A549 (cell line): ENCODE measurements around the gene FREM1. TPM values are rescaled to one million over a fixed set of nuclear protein-coding genes. Genes with fewer than 3 reads are reported as not detected.

Experiments
- ATAC-seq, 2 experiments: fragments of 200-7000 bp in 1 of 2; fragments of >200 bp in 1 of 2; cut with Nextera tagmentation in 1 of 2; cut with Tn5 transposase in 1 of 2; 3 replicates each; pipeline versions ENCODE4 v1.8.0 to v1.9.1; 2018 to 2020; ENCODE audit warnings: mild to moderate bottlenecking in 1 of 2, moderate library complexity in 1 of 2
- CTCF ChIA-PET: fragments of 300-600 bp; sonication (Branson Sonifier 250); formaldehyde crosslinking; extraction: SDS; loops from one replicate; lab custom pipeline; 2021; ENCODE audit warnings: antibody characterized with exemption, inconsistent platforms; lab: Yijun Ruan, JAX
- POLR2A ChIA-PET: fragments of 350-600 bp; formaldehyde crosslinking; extraction: SDS; loops from one replicate; lab custom pipeline; 2021; ENCODE audit warnings: antibody characterized with exemption, inconsistent platforms; lab: Yijun Ruan, JAX
- DNase-seq, 2 experiments: peaks; one replicate each; pipeline versions ENCODE4 v3.0.0 to v3.0.0-alpha.2; 2011 to 2016; ENCODE audit warnings: low read depth in 1 of 2, low spot score in 1 of 2
- FAIRE-seq: peaks from 2 replicates; lab custom pipeline; 2011; peaks lifted over from hg19 to GRCh38; lab: Jason Lieb, UNC
- H3K27ac ChIP-seq, 2 experiments: fragments of >200 bp; sonication (Bioruptor Twin); formaldehyde crosslinking; 3 replicates each; pipeline ENCODE4 v1.5.1; 2016 to 2017
- H3K4me1 ChIP-seq: fragments of >200 bp; sonication (Bioruptor Twin); formaldehyde crosslinking; 3 replicates; pipeline ENCODE4 v1.6.1; 2016
- H3K4me2 ChIP-seq: fragments of >200 bp; sonication (Bioruptor Twin); formaldehyde crosslinking; 3 replicates; pipeline ENCODE4 v1.6.1; 2016
- H3K4me3 ChIP-seq: fragments of >200 bp; sonication (Bioruptor Twin); formaldehyde crosslinking; 3 replicates; pipeline ENCODE4 v1.5.1; 2016
- H3K9me3 ChIP-seq: fragments of >200 bp; sonication (Bioruptor Twin); formaldehyde crosslinking; 3 replicates; pipeline ENCODE4 v1.6.1; 2016
- BHLHE40 ChIP-seq: IDR thresholded peaks from 2 replicates; pipeline ENCODE4 v1.6.1; 2012; ENCODE audit warnings: low read depth, low read length, inconsistent platforms
- CBX2 ChIP-seq: fragments of 200-600 bp; sonication (generic); IDR thresholded peaks from 2 replicates; pipeline ENCODE4 v1.6.1; 2016; ENCODE audit warnings: low read depth, mild to moderate bottlenecking, borderline replicate concordance
- CBX8 ChIP-seq: fragments of 200-600 bp; sonication (generic); IDR thresholded peaks from 2 replicates; pipeline ENCODE4 v1.6.1; 2016
- EHF ChIP-seq: fragments of 250-450 bp; sonication (Bioruptor Pico); IDR thresholded peaks from 2 replicates; pipeline ENCODE4 v1.5.0; 2020; ENCODE audit warnings: mild to moderate bottlenecking
- EP300 ChIP-seq, 2 experiments: fragments of >200 bp; sonication (Bioruptor Twin); formaldehyde crosslinking; IDR thresholded peaks; 2 replicates in 1 of 2; 3 replicates in 1 of 2; pipeline ENCODE4 v1.6.1; 2016 to 2017
- FOSB ChIP-seq: fragments of 250-450 bp; sonication (Bioruptor Pico); IDR thresholded peaks from 2 replicates; pipeline ENCODE4 v1.5.0; 2020; ENCODE audit warnings: mild to moderate bottlenecking, moderate library complexity
- FOXS1 ChIP-seq: fragments of 250-450 bp; sonication (Bioruptor Pico); IDR thresholded peaks from 2 replicates; pipeline ENCODE4 v1.5.0; 2020; ENCODE audit warnings: mild to moderate bottlenecking, moderate library complexity
- HDAC2 ChIP-seq: fragments of 200-600 bp; sonication (generic); IDR thresholded peaks from 2 replicates; pipeline ENCODE4 v1.6.1; 2016
- HOXB13 ChIP-seq: fragments of 250-450 bp; sonication (Bioruptor Pico); IDR thresholded peaks from 2 replicates; pipeline ENCODE4 v1.5.0; 2020; ENCODE audit warnings: low read depth, mild to moderate bottlenecking, moderate library complexity
- JUN ChIP-seq, 2 experiments: fragments of >200 bp; sonication (Bioruptor Twin); formaldehyde crosslinking; IDR thresholded peaks; 2 replicates in 1 of 2; 3 replicates in 1 of 2; pipeline ENCODE4 v1.6.1; 2016 to 2017
- MAFK ChIP-seq: fragments of 450-650 bp; IDR thresholded peaks from 2 replicates; pipeline ENCODE4 v1.6.1; 2014; ENCODE audit not compliant: partially characterized antibody
- MAZ ChIP-seq: fragments of 150-350 bp; IDR thresholded peaks from 2 replicates; pipeline ENCODE4 v1.6.1; 2014; ENCODE audit warnings: antibody characterized with exemption, low read depth, low read length, borderline replicate concordance
- NPAS2 ChIP-seq: fragments of 250-450 bp; sonication (Bioruptor Pico); IDR thresholded peaks from 2 replicates; pipeline ENCODE4 v1.8.0; 2022; ENCODE audit warnings: mild to moderate bottlenecking, moderate library complexity, borderline replicate concordance
- NR3C1 ChIP-seq: fragments of >200 bp; sonication (Bioruptor Twin); formaldehyde crosslinking; IDR thresholded peaks from 3 replicates; pipeline ENCODE4 v1.6.1; 2017
- PHF8 ChIP-seq: fragments of 200-600 bp; sonication (generic); IDR thresholded peaks from 2 replicates; pipeline ENCODE4 v1.6.1; 2016; ENCODE audit warnings: low read depth, mild to moderate bottlenecking, antibody characterized with exemption, moderate library complexity, borderline replicate concordance
- RCOR1 ChIP-seq: fragments of 150-350 bp; IDR thresholded peaks from 2 replicates; pipeline ENCODE4 v1.6.1; 2014; ENCODE audit warnings: antibody characterized with exemption, low read length, low read depth
- RNF2 ChIP-seq: fragments of 200-600 bp; sonication (generic); IDR thresholded peaks from 2 replicates; pipeline ENCODE4 v1.6.1; 2016; ENCODE audit warnings: low read depth, mild to moderate bottlenecking, antibody characterized with exemption, moderate library complexity, borderline replicate concordance
- SMC3 ChIP-seq: fragments of >200 bp; sonication (Bioruptor Twin); formaldehyde crosslinking; IDR thresholded peaks from 3 replicates; pipeline ENCODE4 v1.6.1; 2018; ENCODE audit warnings: inconsistent platforms
- SREBF2 ChIP-seq: fragments of 450-650 bp; IDR thresholded peaks from 2 replicates; pipeline ENCODE4 v1.6.1; 2014; ENCODE audit warnings: mild to moderate bottlenecking, moderate library complexity
- TFCP2L1 ChIP-seq: fragments of 250-450 bp; sonication (Bioruptor Pico); IDR thresholded peaks from 2 replicates; pipeline ENCODE4 v1.5.0; 2021; ENCODE audit warnings: mild to moderate bottlenecking
- ZC3H11A ChIP-seq: fragments of 450-650 bp; IDR thresholded peaks from 2 replicates; pipeline ENCODE4 v1.6.1; 2014; ENCODE audit warnings: antibody characterized with exemption, mild to moderate bottlenecking
- ZFP36 ChIP-seq: fragments of 450-650 bp; IDR thresholded peaks from 2 replicates; pipeline ENCODE4 v1.6.1; 2014; ENCODE audit warnings: borderline replicate concordance; ENCODE audit not compliant: partially characterized antibody
- ZNF302 ChIP-seq: fragments of 250-450 bp; sonication (Bioruptor Pico); IDR thresholded peaks from 2 replicates; pipeline ENCODE4 v1.9.0; 2021; ENCODE audit warnings: inconsistent platforms, mild to moderate bottlenecking, moderate library complexity
- WGBS: methylation state at CpG from one replicate; pipeline ENCODE4 v1.1.6; 2017; ENCODE audit errors: missing lambda C conversion rate; 5-methylcytosine and 5-hydroxymethylcytosine counted together
- polyA plus RNA-seq, 4 experiments: library from polyadenylated mRNA; depleted of rRNA in 3 of 4; stranded (reverse); fragments of >200 nt; fragmentation: RNase III in 1 of 4; extraction: RNeasy Plus Mini Kit Qiagen cat#74134 plus additional on column Dnase treatment in 1 of 4; gene quantifications; 2 replicates in 3 of 4; 3 replicates in 1 of 4; pipeline ENCODE4 v1.2.3, GENCODE V29; 2011 to 2017
- TF ChIP-seq, protein P1 (sequence below): fragments of 250-450 bp; sonication (Bioruptor Pico); IDR thresholded peaks from 2 replicates; pipeline ENCODE4 v1.5.0; 2021; ENCODE audit warnings: mild to moderate bottlenecking, moderate library complexity, borderline replicate concordance
- TF ChIP-seq, protein P2 (sequence below): IDR thresholded peaks from 2 replicates; pipeline ENCODE4 v1.6.1; 2012
- TF ChIP-seq, protein P3 (sequence below): fragments of 200-600 bp; sonication (generic); IDR thresholded peaks from 2 replicates; pipeline ENCODE4 v1.6.1; 2016; ENCODE audit warnings: antibody characterized with exemption, mild to moderate bottlenecking, moderate library complexity
- TF ChIP-seq, protein P4 (sequence below): fragments of >200 bp; sonication (Bioruptor Twin); formaldehyde crosslinking; IDR thresholded peaks from 2 replicates; pipeline ENCODE4 v1.6.1; 2016

FREM1 gene
- polyA plus RNA-seq, 2 of the 4 experiments (the other 2 are of a cell fraction) = not detected

DNA sequence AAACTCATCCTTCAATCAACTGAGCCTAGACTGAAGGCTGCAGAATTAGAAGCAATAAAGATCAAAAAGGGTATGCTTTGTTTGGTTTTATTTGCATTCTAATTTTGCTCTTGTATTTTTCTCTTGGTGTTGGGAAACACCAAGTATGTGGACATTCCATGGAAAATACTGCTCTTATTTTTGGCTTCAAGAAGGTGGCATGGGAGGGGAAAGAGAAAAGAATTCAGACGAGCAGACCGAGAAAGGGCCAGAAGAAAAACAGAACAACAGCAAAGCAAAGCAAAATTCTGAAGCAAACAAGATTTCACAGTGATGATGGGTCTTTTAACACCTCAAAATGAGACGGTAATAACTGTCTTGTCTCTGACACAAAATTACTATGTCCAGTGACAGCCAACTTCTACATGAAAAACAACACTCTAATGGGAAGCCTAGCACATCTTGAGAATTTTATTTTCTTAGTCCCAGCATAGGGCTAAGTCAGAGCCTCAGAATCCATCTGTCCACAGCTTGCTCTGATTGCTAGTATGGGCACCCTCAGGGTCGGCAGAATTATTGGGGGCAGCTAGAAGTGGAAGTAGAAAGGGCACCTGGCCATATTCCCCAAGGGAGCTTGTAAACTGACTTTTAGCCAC lies 26.8 kb downstream of the FREM1 start:
- Histone ChIP-seq H3K9me3 (no peaks in the 10 kb centered on the region), H3K4me1 (no peaks in the 10 kb centered on the region), H3K27ac (no peak overlapping the region), H3K4me2 (no peak overlapping the region), H3K4me3 (no peak overlapping the region)
- FAIRE-seq = no peak
- ATAC-seq = no peak
- no peak for DNase-seq
- TF ChIP-seq NPAS2 (CRISPR knock-in tag) (no peak), HOXB13 (CRISPR knock-in tag) (no peak), MAFK (no peak), SREBF2 (no peak), CBX8 (no peak), MAZ (no peak), BHLHE40 (no peak), TFCP2L1 (CRISPR knock-in tag) (no peak), NR3C1 (no peak), ZNF302 (CRISPR knock-in tag) (no peak), PHF8 (no peak), EP300 (IDR thresholded peaks at IDR 0.05) (no peak), FOXS1 (no peak), SMC3 (no peak), RNF2 (no peak)
- TF ChIP-seq, protein P1, sequence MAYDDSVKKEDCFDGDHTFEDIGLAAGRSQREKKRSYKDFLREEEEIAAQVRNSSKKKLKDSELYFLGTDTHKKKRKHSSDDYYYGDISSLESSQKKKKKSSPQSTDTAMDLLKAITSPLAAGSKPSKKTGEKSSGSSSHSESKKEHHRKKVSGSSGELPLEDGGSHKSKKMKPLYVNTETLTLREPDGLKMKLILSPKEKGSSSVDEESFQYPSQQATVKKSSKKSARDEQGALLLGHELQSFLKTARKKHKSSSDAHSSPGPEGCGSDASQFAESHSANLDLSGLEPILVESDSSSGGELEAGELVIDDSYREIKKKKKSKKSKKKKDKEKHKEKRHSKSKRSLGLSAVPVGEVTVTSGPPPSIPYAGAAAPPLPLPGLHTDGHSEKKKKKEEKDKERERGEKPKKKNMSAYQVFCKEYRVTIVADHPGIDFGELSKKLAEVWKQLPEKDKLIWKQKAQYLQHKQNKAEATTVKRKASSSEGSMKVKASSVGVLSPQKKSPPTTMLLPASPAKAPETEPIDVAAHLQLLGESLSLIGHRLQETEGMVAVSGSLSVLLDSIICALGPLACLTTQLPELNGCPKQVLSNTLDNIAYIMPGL = no peak
- TF ChIP-seq, protein P2, sequence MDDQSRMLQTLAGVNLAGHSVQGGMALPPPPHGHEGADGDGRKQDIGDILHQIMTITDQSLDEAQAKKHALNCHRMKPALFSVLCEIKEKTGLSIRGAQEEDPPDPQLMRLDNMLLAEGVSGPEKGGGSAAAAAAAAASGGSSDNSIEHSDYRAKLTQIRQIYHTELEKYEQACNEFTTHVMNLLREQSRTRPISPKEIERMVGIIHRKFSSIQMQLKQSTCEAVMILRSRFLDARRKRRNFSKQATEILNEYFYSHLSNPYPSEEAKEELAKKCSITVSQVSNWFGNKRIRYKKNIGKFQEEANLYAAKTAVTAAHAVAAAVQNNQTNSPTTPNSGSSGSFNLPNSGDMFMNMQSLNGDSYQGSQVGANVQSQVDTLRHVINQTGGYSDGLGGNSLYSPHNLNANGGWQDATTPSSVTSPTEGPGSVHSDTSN = no peak
- TF ChIP-seq, protein P3, sequence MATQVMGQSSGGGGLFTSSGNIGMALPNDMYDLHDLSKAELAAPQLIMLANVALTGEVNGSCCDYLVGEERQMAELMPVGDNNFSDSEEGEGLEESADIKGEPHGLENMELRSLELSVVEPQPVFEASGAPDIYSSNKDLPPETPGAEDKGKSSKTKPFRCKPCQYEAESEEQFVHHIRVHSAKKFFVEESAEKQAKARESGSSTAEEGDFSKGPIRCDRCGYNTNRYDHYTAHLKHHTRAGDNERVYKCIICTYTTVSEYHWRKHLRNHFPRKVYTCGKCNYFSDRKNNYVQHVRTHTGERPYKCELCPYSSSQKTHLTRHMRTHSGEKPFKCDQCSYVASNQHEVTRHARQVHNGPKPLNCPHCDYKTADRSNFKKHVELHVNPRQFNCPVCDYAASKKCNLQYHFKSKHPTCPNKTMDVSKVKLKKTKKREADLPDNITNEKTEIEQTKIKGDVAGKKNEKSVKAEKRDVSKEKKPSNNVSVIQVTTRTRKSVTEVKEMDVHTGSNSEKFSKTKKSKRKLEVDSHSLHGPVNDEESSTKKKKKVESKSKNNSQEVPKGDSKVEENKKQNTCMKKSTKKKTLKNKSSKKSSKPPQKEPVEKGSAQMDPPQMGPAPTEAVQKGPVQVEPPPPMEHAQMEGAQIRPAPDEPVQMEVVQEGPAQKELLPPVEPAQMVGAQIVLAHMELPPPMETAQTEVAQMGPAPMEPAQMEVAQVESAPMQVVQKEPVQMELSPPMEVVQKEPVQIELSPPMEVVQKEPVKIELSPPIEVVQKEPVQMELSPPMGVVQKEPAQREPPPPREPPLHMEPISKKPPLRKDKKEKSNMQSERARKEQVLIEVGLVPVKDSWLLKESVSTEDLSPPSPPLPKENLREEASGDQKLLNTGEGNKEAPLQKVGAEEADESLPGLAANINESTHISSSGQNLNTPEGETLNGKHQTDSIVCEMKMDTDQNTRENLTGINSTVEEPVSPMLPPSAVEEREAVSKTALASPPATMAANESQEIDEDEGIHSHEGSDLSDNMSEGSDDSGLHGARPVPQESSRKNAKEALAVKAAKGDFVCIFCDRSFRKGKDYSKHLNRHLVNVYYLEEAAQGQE = no peak
- TF ChIP-seq, protein P4, sequence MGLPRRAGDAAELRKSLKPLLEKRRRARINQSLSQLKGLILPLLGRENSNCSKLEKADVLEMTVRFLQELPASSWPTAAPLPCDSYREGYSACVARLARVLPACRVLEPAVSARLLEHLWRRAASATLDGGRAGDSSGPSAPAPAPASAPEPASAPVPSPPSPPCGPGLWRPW = no peak
- ChIA-PET POLR2A (no interaction called here), CTCF (no interaction called here)
- 16% methylated on average over 4 of the region's 4 CpGs for WGBS

DNA sequence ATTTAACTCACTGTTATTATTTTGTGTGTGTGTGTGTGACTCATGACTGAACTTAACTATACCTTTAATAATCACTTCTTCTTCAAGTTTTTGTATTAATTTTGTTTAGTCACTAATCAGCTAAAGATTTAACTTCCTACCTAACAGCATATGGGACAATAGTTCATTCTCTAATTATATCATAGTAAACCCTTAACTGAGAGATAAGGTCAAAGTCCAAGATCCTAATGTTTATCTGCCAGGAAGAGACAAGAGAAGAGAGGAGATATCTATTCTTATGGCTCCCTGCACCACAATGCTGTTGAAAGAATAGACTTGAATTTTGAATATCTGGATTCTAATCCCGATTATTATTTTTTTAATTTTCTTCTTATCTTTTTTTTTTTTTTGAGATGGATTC lies 28.1 kb downstream of the FREM1 start:
- Histone ChIP-seq H3K9me3 (no peaks in the 10 kb centered on the region), H3K4me3 (no peak overlapping the region), H3K4me2 (no peak overlapping the region), H3K4me1 (no peaks in the 10 kb centered on the region), H3K27ac (no peak overlapping the region)
- TF ChIP-seq CBX2 = no peak
- TF ChIP-seq FOSB (CRISPR knock-in tag) = no peak
- TF ChIP-seq, protein P4 = no peak
- TF ChIP-seq JUN (IDR thresholded peaks at IDR 0.05) = no peak
- no peak for TF ChIP-seq RCOR1
- no peak for TF ChIP-seq EHF (CRISPR knock-in tag)
- no peak for TF ChIP-seq FOXS1
- no peak for TF ChIP-seq HDAC2
- no peak for TF ChIP-seq HOXB13 (CRISPR knock-in tag)
- no peak for TF ChIP-seq ZFP36
- TF ChIP-seq ZC3H11A = no peak
- CTCF ChIA-PET = no interaction called here
- FAIRE-seq (no peak), DNase-seq (no peak), ATAC-seq (no peak)
- 62% methylated on average over 1 of the region's 1 CpG for WGBS
- POLR2A ChIA-PET = no interaction called here
